ENCODE results near the gene SPNS2. TPM values are rescaled to one million over a fixed set of nuclear protein-coding genes. Genes with fewer than 3 reads are reported as not detected.
A peak's percentile ranks its signal among the peaks of the same experiment; 100 is the strongest.

SPNS2 gene
- polyA plus RNA-seq, 3 donors = 0.23 to 0.33 TPM; not detected in 1

GRCh38 chr17:4510618-4510941 lies 11.9 kb downstream of the SPNS2 start:
- H3K27ac ChIP-seq (ENCODE audit: low read depth in 1 of 2, low read length in 2 of 2) = no peak overlapping the region
- no peak overlapping the region for H3K4me3 ChIP-seq (replicated peaks in 1 of 3; ENCODE audit: low read depth in 2 of 3, low read length in 3 of 3)
- no peak for TF ChIP-seq CTCF (IDR thresholded peaks at IDR 0.05)
- no peaks in the 10 kb centered on the region for H3K9me3 Mint-ChIP-seq
- H3K79me2 ChIP-seq (ENCODE audit: insufficient read depth, low read length) = no peaks in the 10 kb centered on the region
- H3K4me1 ChIP-seq (ENCODE audit: control insufficient read depth in 1 of 2, insufficient read depth in 2 of 2, low read length in 2 of 2) = peaks cover 20 to 22% of the 10 kb centered on the region in 2 donors
- no peaks in the 10 kb centered on the region for H4K20me1 ChIP-seq (ENCODE audit: insufficient read depth, low read length)
- no peaks in the 10 kb centered on the region for H3K36me3 ChIP-seq (replicated peaks in 1 of 2; ENCODE audit: control insufficient read depth in 1 of 2, insufficient read depth in 2 of 2, low read length in 2 of 2)
- peak overlapping the region in 1 of 7 donors; percentile 36 for H3K27ac Mint-ChIP-seq
- H3K27me3 Mint-ChIP-seq (ENCODE audit: low read depth in 3 of 3) = peaks cover 9 to 21% (median 10%) of the 10 kb centered on the region in 3 donors
- no peaks in the 10 kb centered on the region for H3K27me3 ChIP-seq (ENCODE audit: control insufficient read depth in 2 of 2, insufficient read depth in 2 of 2, low read length in 2 of 2)
- H2AFZ ChIP-seq (ENCODE audit: insufficient read depth, low read depth, low read length, poor library complexity, severe bottlenecking) = no peak overlapping the region
- H3K4me2 ChIP-seq (replicated peaks; ENCODE audit: extremely low read depth, low read length, poor library complexity, severe bottlenecking) = no peak overlapping the region
- H3K4me1 Mint-ChIP-seq = peaks cover 28% of the 10 kb centered on the region
- peak overlapping the region in 1 of 2 donors; percentile 12 for H3K4me3 Mint-ChIP-seq
- intact Hi-C loops (cut with micrococcal nuclease) = no loop called here
- H3K9ac ChIP-seq (ENCODE audit: insufficient read depth, low read length, poor library complexity, severe bottlenecking) = no peak overlapping the region
- no peak for DNase-seq
- no peaks in the 10 kb centered on the region for H3K36me3 Mint-ChIP-seq
- 22% methylated on average over 5 of the region's 11 CpGs for WGBS (ENCODE audit: insufficient coverage)
- no peaks in the 10 kb centered on the region for H3K9me3 ChIP-seq (replicated peaks in 1 of 2; ENCODE audit: control insufficient read depth in 1 of 2, insufficient read depth in 1 of 2, low read length in 2 of 2)

- H3K36me3 ChIP-seq (replicated peaks in 1 of 2; ENCODE audit: control insufficient read depth in 1 of 2, insufficient read depth in 2 of 2, low read length in 2 of 2) = no peaks in the 10 kb centered on the region
- peak in 1 of 3 donors; percentile 24 for DNase-seq
- H3K27ac ChIP-seq (ENCODE audit: low read depth in 1 of 2, low read length in 2 of 2) = no peak overlapping the region
- H3K9me3 ChIP-seq (replicated peaks in 1 of 2; ENCODE audit: control insufficient read depth in 1 of 2, insufficient read depth in 1 of 2, low read length in 2 of 2) = no peaks in the 10 kb centered on the region
- Mint-ChIP-seq H3K4me3 (no peak overlapping the region), H3K27me3 (ENCODE audit: low read depth in 3 of 3) (peaks cover 9 to 19% (median 10%) of the 10 kb centered on the region in 3 donors), H3K27ac (peak overlapping the region in 1 of 7 donors; percentile 27), H3K4me1 (peaks cover 28% of the 10 kb centered on the region), H3K36me3 (no peaks in the 10 kb centered on the region), H3K9me3 (no peaks in the 10 kb centered on the region)
- no peaks in the 10 kb centered on the region for H4K20me1 ChIP-seq (ENCODE audit: insufficient read depth, low read length)
- peaks cover 20 to 22% of the 10 kb centered on the region in 2 donors for H3K4me1 ChIP-seq (ENCODE audit: control insufficient read depth in 1 of 2, insufficient read depth in 2 of 2, low read length in 2 of 2)
- TF ChIP-seq CTCF (IDR thresholded peaks at IDR 0.05) = no peak
- 71% methylated on average over 10 of the region's 10 CpGs for WGBS (ENCODE audit: insufficient coverage)
- H3K4me2 ChIP-seq (replicated peaks; ENCODE audit: extremely low read depth, low read length, poor library complexity, severe bottlenecking) = no peak overlapping the region
- H3K4me3 ChIP-seq (replicated peaks in 1 of 3; ENCODE audit: low read depth in 2 of 3, low read length in 3 of 3) = no peak overlapping the region
- no peaks in the 10 kb centered on the region for H3K79me2 ChIP-seq (ENCODE audit: insufficient read depth, low read length)
- intact Hi-C loops (cut with micrococcal nuclease) = no loop called here
- no peak overlapping the region for H3K9ac ChIP-seq (ENCODE audit: insufficient read depth, low read length, poor library complexity, severe bottlenecking)
- H3K27me3 ChIP-seq (ENCODE audit: control insufficient read depth in 2 of 2, insufficient read depth in 2 of 2, low read length in 2 of 2) = no peaks in the 10 kb centered on the region
- no peak overlapping the region for H2AFZ ChIP-seq (ENCODE audit: insufficient read depth, low read depth, low read length, poor library complexity, severe bottlenecking)
Measured at GRCh38 chr17:4511199-4511932, 12.7 kb downstream of the SPNS2 start.
